Stimulated activated CD4-positive, alpha-beta T cell treated with anti-CD3 and anti-CD28 coated beads, Interleukin-15, amount 100 ng/mL, for 24 hours (primary cell): ENCODE measurements around the gene PCID2.
A peak's percentile ranks its signal among the peaks of the same experiment; 100 is the strongest.

Experiments
- DNase-seq: peaks from one replicate; pipeline ENCODE4 v3.0.0-alpha.2; 2020

The PCID2 gene

GRCh38 chr13:113219256-113219940 is 10.9 kb upstream of the PCID2 start:
- no peak for DNase-seq

- no peak for DNase-seq
These were observed 10.1 kb upstream of the PCID2 start for GRCh38 chr13:113218586-113218985.

GRCh38 chr13:113216254-113217048 is 8.0 kb upstream of the PCID2 start:
- DNase-seq, result peak; percentile 17

GRCh38 chr13:113211774-113212173 is 3.3 kb upstream of the PCID2 start:
- peak; percentile 32 for DNase-seq

GRCh38 chr13:113210833-113211232 is 2.4 kb upstream of the PCID2 start:
- DNase-seq, result no peak

GRCh38 chr13:113209759-113210421 is 1.4 kb upstream of the PCID2 start:
- DNase-seq, result peak; percentile 74

GRCh38 chr13:113209336-113209758 is 878 bp upstream of the PCID2 start, which contains the start of gene CUL4A:
CUL4A (plus strand) TSS chr13:113209613; CDS start chr13:113209628, 15 bp downstream.
- DNase-seq, result peak; percentile 81

GRCh38 chr13:113207890-113208420 is 514 bp downstream of the PCID2 start:
- no peak for DNase-seq

- no peak for DNase-seq
These were observed 1.0 kb downstream of the PCID2 start for GRCh38 chr13:113207460-113207859.

GRCh38 chr13:113205428-113205931 is 3.0 kb downstream of the PCID2 start:
- DNase-seq, result no peak

- no peak for DNase-seq
These were observed 4.1 kb downstream of the PCID2 start for GRCh38 chr13:113204378-113204734.

- DNase-seq, result no peak
These were observed 4.7 kb downstream of the PCID2 start for GRCh38 chr13:113203507-113204377.

- DNase-seq, result no peak
These were observed 5.6 kb downstream of the PCID2 start for GRCh38 chr13:113202912-113203311.

- DNase-seq, result no peak
These were observed 6.7 kb downstream of the PCID2 start for GRCh38 chr13:113201815-113202214.

GRCh38 chr13:113196970-113197737 is 11.3 kb downstream of the PCID2 start:
- no peak for DNase-seq

- no peak for DNase-seq
These were observed 13.1 kb downstream of the PCID2 start for GRCh38 chr13:113195360-113195759.

GRCh38 chr13:113192902-113193301 is 15.6 kb downstream of the PCID2 start:
- no peak for DNase-seq

- no peak for DNase-seq
These were observed 16.2 kb downstream of the PCID2 start for GRCh38 chr13:113192279-113192678.

GRCh38 chr13:113190181-113190580 is 18.3 kb downstream of the PCID2 start:
- no peak for DNase-seq

- no peak for DNase-seq
These were observed 20.4 kb downstream of the PCID2 start for GRCh38 chr13:113187883-113188665.

- DNase-seq, result peak; percentile 81
These were observed 21.2 kb downstream of the PCID2 start for GRCh38 chr13:113187263-113187669.
